Measurements from ENCODE around the gene ARRB1.

DNA sequence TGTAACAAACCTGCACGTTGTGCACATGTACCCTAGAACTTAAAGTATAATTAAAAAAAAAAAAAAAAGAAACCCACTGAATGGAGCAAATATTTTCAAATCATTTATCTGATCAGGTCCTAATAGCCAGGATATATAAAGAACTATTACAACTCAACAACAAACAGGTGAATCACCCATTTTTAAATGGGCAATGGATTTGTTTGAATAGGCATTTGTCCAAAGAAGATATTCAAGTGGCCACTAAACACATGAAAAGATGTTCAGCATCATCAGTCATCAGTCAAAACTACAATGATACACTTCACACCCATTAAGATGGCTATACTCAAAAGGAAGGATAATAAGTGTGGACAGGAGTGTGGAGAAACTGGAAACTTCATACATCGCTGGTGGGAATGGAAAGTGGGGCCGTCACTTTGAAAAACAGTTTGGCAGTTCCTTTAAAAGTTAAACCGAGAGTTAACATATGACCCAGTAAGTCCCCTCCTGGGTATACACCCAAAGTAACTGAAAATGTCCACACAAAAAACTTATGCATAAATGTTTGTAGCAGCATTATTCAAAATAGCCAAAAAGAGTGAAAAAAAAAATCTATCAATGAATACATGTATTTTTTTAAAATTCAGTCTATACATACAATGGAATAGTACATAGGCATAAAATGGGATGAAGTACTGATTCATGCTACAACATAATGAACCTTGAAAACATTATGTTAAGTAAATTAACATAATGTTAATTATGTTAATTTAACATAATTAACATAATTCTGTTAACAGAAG is 53.1 kb downstream of the ARRB1 start:
- TF ChIP-seq, protein P1, sequence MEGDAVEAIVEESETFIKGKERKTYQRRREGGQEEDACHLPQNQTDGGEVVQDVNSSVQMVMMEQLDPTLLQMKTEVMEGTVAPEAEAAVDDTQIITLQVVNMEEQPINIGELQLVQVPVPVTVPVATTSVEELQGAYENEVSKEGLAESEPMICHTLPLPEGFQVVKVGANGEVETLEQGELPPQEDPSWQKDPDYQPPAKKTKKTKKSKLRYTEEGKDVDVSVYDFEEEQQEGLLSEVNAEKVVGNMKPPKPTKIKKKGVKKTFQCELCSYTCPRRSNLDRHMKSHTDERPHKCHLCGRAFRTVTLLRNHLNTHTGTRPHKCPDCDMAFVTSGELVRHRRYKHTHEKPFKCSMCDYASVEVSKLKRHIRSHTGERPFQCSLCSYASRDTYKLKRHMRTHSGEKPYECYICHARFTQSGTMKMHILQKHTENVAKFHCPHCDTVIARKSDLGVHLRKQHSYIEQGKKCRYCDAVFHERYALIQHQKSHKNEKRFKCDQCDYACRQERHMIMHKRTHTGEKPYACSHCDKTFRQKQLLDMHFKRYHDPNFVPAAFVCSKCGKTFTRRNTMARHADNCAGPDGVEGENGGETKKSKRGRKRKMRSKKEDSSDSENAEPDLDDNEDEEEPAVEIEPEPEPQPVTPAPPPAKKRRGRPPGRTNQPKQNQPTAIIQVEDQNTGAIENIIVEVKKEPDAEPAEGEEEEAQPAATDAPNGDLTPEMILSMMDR (IDR thresholded peaks at IDR 0.05), result no peak
- TF ChIP-seq ATF3 (CRISPR knock-in tag; conservative IDR thresholded peaks at IDR 0.05), result no peak
- no peak for TF ChIP-seq NR3C1 (CRISPR knock-in tag; conservative IDR thresholded peaks at IDR 0.05; ENCODE audit: low read depth)
- no peak for TF ChIP-seq ZNF317 (CRISPR knock-in tag; IDR thresholded peaks at IDR 0.05; ENCODE audit: borderline replicate concordance, low read depth)
- TF ChIP-seq ZNF423 (CRISPR knock-in tag; IDR thresholded peaks at IDR 0.05), result no peak
- TF ChIP-seq CBFB (CRISPR knock-in tag; IDR thresholded peaks at IDR 0.05; ENCODE audit: low read depth), result no peak
- TF ChIP-seq, protein P2, sequence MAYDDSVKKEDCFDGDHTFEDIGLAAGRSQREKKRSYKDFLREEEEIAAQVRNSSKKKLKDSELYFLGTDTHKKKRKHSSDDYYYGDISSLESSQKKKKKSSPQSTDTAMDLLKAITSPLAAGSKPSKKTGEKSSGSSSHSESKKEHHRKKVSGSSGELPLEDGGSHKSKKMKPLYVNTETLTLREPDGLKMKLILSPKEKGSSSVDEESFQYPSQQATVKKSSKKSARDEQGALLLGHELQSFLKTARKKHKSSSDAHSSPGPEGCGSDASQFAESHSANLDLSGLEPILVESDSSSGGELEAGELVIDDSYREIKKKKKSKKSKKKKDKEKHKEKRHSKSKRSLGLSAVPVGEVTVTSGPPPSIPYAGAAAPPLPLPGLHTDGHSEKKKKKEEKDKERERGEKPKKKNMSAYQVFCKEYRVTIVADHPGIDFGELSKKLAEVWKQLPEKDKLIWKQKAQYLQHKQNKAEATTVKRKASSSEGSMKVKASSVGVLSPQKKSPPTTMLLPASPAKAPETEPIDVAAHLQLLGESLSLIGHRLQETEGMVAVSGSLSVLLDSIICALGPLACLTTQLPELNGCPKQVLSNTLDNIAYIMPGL (CRISPR knock-in tag; IDR thresholded peaks at IDR 0.05), result no peak
- TF ChIP-seq ESRRA (CRISPR knock-in tag; IDR thresholded peaks at IDR 0.05; ENCODE audit: borderline replicate concordance), result no peak
- no peak for TF ChIP-seq JUN (CRISPR knock-in tag; IDR thresholded peaks at IDR 0.05)
